Stimulated activated CD8-positive, alpha-beta memory T cell treated with anti-CD3 and anti-CD28 coated beads, Interleukin-12 subunit alpha, Interleukin-12 subunit beta, amount 100 ng/mL, for 24 hours (primary cell): ENCODE measurements around the gene SMDT1.

Source experiments
- DNase-seq: peaks from one replicate; pipeline ENCODE4 v3.0.0-alpha.2; 2020; ENCODE audit errors: extremely low read depth

Gene SMDT1, protein sequence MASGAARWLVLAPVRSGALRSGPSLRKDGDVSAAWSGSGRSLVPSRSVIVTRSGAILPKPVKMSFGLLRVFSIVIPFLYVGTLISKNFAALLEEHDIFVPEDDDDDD

DNA sequence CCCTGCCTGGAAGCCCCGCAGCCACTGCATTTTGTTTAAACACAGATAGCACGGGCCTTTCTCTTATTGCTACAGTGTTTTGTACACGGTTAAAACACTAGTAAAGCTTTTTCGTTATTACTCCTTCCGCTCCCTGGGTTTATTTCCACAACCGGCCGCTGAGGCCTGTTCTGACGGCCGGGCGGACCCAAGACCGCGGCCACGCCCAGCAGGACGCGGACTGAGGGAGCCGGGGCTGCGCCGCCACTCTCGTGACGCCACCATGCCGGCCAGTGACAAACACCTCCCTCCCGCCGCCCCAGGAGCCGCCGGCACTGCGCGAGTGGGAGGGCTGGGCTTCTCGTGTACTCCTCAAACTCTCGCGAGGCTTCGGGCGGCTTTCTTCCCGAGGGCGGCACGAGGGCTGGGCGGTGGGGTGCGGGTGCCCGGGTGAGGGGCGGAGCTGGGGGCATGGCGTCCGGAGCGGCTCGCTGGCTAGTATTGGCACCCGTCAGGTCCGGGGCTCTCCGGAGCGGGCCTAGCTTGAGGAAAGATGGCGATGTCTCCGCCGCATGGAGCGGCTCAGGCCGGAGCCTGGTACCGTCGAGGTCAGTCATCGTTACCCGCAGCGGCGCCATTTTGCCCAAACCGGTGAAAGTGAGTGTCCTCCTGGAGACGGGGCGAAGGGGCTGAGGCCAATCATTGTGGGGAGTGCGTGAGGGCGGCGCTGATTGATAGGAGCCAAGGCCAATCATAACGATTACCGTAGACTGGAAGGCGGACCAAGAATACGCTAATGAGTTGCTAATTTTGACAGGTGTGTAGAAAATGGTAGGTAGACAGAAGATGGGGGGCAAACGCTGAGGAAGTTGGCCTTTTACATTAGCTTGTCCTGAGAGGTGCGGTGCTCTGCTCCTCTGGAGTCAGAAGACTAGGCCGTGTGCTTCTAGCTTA, at the start of gene SMDT1:
TSS of gene SMDT1 (plus strand) at position 382 of the 933 bp plus-strand sequence. CDS start at position 451, 69 bp downstream.
- DNase-seq, result peak; percentile 96

DNA sequence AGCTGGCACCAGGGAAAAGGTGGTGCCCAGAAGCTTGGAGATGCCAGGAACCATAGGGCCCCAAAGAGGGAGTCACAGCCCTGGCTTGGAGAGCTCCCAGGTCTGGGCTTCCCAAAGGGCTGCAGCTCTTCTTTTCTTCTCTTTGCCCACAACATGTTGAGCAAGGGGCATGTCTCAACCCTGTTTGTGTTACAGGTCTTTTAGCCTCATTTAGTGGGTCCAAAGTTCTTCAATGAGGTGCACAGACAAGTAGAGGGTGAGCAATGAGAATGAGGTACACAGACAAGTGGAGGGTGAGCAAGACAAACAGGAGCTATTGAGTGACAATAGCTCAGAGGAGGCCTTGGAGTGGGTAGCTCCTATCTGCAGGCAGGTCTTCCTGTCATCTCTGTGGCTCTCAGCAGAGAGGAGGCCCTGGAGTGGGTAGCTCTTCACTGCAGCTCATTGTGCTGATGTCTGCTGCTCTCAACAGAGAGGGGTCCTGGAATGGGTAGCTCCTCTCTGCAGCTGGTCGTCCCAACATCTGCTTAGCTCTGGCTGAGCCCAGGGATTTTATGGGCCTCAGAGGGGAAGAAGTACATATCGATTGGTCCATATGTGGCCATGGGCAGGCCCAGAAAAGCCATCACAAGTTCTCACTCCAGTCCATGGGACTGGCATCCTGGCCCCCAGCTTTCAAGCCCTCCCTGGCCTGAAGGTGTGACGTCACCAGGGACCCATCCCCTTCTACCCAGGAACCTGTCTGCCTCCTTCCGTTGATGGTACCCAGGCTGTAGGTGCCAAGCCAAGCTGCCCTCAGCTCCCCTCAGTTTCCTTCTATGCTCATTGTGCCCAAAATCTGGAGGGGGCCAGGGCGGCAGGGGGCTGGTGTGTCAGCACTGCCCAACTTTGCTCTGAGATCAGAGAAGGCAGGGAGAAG, 46.0 kb upstream of the SMDT1 start:
- no peak for DNase-seq

DNA sequence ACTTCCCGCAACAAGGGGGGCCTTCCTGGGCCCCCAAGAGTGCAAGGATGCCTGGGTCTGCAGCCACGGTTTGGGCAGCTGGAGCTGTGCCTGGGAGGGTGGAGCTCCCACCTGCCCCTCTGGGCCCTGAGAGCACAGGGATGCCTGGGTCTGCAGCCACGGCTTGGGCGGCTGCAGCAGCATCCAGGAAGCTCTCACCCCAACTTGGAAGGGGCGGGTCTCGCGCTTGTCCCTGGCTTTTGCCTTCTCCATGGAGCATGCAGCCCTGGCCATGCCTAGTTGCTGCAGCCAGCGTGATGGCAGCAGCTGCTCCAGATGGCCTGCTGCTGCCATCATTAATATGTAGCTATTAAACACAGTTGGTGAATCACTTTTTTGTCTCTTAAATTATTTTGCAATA, 44.2 kb upstream of the SMDT1 start:
- no peak for DNase-seq

DNA sequence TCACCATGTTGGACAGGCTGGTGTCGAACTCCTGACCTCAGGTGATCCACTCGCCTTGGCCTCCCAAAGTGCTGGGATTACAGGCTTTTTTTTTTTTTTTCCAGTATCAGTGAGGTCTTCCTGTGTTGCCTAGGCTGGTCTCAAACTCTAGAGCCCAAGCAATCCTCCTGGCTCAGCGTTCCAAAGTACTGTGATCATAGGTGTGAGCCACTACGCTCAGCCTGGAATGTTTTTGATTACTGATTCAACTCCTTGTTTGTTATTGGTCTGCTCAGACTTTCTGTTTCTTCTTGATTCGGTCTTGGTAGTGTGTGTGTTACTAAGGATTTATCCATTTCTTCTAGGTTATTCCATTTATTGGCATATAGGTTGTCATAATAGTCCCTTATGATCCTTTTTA, 40.2 kb upstream of the SMDT1 start:
- no peak for DNase-seq

DNA sequence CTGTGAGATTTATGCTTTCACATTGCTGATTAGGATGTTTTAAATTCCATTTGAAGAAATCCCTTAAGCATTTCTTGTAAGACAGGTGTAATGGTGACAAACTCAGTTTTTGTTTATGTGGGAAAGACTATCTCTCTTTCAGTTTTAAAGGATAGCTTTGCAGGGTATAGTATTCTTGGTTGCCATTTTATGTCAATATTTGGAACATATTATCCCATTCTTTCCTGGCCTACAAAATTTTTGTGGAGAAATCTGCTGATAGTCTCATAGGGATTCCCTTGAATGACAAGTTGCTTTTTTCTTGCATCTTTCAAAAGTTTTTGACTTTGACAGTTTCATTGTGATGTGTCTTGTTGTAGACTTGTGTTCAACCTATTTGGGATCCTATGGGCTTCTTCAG, 37.7 kb upstream of the SMDT1 start:
- DNase-seq, result no peak

DNA sequence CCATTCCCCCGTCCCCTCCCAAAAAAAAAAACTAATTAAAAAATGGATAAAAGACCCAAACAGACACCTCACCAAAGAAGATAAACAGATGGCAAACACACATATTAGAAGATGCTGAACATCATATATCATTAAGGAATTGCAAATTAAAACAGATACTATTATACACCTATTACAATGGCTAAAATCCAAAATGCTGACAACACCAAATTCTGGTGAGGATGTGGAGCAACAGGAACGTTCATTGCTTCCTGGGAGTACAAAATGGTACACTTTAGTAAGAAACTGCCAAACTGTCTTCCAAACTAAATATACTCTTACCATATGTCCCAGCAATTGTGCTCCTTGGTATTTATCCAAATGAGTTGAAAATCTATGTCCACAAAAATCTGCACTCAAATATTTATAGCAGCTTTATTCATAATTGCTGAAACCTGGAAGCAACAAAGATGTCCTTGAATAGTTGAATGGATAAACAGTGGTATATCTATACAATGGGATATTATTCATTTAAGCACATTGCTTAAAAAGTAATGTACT, 28.8 kb upstream of the SMDT1 start:
- DNase-seq, result no peak

DNA sequence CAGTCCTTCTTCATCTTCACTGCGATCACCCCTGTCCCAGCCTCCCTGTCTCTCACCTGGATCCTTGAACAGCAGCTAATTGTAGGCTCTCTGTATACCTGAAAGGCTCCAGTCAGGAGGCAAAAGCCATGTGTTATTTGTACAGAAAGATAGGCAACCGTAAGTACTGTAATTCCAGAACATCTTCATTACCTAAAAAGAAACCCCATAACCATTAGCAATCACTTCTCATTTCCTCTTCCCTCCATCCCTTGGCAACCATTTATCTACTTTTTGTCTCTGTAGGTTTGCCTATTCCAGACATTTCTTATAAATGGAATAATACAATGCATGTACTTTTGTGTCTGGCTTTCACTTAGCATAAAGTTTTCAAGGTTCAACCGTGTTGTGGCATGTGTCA, 26.7 kb upstream of the SMDT1 start:
- DNase-seq, result no peak

DNA sequence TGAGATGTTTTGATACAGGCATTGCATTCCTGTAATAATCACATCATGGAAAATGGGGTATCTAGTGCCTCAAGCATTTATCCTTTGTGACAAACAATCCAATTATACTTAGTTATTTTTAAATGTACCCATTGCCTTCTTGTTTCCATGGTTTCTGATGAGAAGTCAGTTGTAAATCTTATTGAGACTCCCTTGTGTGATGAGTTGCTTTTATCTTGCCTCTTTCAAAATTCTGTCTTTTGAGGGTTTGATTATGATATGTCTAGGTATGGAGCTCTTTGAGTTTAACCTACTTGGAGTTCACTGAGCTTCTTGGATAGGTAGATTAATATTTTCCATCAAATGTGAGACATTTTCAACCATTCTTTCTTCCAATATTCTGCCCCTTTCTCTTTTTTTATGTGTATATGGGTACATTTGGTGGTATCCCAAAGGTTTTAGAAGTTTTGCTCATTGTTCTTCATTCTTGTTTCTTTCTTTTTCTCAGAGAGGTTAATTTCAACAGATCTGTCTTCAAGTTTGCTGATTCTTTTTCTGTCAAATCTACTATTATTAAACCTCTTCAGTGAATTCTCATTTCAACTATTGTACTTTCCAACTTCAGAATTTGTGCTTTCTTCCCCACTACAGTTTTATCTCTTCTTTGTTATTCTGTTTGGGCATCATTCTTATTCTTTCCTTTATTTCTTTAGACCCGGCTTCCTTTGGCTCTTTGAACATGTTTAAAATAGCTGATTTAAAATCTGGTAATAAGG, 22.6 kb upstream of the SMDT1 start:
- DNase-seq, result no peak

DNA sequence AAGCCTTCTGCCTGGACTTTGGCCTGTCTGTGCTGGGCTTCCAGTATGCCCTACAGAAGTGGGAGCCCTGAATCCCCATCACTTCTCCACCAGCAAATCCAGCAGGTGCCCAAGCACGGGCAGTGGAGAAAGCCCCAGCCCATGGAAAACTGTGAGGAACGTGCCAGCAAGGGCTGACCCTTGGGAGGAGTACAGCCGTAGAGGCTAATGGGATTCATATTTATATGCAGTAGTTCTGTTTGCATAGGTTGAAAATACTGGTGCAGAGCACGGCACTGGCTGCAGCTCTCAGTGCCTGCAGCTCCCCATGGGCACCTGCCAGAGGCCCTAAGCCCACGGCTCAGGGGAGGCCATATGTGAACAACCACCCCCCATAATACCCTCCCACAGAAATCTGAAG, 19.0 kb upstream of the SMDT1 start:
- DNase-seq, result no peak

DNA sequence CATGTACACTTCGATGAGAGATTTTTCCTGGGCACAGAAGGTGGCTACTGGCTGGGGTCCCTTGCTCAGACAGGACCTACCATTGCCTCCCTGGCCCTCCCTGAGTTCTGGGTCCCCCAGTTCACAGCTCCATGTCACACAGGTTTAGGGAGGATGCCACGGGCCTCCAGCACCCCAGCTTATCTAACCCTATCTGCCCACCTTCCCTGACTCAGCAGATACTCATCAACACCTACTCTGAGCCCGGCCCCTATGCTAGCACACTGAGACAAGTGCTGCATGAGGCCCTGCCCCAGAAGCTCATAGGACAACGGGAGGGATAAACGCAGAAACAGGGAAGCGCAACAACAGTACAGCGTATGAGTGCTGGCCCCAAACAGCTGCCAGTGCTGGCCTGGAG, 18.5 kb upstream of the SMDT1 start:
- DNase-seq, result no peak

DNA sequence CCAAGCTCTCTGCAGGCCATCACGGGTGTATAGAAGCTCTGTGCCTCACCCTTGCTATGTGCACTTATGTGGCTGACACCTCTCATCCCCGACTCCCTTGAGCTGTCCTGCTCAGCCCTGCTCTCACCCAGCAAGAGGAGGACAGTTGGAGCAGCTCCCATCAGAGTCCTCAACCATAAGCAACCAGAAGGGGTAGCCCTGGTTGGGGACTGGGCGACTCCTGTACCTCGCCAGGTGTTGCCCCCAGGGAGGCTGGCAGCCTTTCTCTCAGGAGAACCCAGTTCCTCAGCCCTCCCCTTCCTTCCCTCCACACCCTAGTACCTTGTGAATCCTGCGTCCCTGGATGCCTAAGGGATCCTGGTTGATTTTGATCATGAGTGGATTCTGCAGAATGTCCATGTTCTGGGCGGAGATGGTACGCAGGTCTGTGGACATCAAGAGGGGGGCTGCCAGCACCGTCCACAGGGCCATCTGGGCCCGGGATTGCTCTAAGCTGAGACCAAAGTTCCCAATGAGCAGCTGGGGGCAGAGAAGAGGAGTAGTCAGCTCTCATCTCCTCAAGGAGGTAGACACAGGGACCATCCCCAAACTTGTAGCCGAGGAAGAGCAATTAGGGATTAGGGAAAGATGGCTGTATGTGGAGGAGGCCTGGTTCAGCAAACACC, 16.9 kb upstream of the SMDT1 start:
- DNase-seq, result no peak

DNA sequence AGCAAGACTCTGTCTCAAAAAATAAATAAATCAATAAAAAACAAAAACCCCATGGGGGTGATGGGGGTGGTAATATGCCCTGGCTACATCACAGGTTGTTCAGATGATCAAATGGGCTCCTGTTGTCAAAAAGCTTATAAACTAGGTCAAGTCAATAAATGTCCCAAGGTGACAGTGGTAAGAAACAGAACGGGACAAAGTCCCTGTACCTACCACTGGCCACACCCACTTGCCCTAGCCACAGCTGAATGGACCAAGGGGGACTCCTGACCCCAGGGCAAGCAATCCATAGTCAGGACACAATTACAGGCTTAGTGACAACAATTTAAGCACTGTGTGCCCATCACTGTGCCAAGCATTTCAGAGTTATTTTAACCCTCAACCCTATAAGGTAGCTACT, 14.9 kb upstream of the SMDT1 start:
- DNase-seq, result no peak

DNA sequence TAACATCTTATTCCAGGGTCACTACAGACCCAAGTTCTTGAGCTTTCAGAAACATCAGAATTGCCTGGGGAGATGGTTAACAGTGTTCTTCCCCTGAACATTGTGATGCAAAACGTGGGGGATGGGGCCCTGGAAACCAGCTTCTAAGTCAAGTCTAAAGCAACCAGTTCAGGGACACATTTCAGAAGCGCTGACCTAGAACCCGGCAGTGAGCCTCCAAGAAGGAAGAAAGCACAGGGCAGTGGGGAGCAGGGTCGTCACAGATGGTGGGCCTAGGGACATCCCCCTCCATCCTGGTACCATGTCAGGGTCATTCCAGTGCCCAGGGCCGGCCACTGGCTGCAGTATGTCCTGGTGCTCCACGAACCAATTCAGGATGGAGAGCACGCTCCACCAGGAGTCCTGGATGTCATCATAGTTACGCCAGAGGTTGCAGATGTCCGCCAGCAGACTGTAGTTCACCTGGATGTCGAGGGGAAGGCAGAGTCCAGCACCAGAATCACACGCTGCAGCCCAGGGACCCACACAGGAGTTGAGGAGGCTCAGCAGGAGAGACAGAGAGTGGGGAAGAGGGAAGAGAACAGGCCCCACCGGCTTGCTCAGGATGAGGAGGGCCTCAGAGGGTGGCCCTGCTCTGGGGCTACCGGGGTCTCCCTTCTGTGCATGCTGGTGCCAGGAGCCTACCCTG, 13.9 kb upstream of the SMDT1 start:
- DNase-seq, result no peak

DNA sequence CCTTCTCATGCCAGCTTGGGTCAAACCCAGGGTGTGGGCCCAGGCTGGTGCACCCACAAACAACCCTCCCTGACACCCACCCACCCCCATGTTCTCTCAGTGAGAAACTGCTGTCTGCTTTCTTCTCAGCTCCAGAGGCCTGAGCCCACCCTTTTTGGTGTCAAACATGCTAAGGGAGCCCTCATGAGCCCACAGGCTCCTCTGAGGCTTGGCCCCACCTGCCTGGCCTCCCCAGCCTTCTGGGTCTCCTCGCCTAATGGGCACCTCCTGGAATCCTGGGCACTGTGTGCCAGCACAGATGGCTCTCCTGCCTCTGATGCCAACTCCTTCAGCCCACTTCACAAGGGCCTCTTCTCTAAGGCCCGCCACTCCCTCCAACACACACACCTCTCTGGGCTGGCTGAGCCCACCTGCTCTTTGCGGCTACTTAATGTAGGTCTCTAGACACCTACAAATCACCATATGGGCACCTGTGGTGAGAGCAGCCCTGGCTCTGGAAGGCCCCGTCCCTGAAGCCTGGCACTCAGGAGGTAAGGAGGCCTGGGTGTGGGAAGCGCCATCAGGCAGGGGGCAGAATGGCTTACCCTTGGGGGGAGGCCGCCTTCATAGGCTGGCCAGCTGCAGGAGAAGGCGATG, 13.3 kb upstream of the SMDT1 start:
- DNase-seq, result no peak

DNA sequence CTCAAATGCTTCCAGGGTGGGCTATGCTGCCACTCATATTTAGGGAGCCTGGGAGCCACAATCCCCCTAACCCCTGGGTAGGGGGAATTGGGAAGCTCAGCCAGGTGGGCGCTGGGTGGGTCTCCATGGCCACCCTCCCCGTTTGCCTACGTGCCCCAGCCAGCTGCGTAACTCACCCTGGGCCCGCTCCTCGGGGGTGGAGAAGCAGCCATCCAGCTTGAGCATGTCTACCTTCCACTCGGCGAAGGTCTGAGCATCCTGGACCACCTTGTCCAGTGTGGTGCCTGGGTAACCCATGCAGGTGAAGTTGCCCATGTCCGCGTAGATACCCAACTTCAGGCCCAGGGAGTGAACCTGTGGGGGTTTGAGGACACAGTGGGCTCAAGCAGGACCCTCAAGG, 12.6 kb upstream of the SMDT1 start:
- DNase-seq, result no peak

DNA sequence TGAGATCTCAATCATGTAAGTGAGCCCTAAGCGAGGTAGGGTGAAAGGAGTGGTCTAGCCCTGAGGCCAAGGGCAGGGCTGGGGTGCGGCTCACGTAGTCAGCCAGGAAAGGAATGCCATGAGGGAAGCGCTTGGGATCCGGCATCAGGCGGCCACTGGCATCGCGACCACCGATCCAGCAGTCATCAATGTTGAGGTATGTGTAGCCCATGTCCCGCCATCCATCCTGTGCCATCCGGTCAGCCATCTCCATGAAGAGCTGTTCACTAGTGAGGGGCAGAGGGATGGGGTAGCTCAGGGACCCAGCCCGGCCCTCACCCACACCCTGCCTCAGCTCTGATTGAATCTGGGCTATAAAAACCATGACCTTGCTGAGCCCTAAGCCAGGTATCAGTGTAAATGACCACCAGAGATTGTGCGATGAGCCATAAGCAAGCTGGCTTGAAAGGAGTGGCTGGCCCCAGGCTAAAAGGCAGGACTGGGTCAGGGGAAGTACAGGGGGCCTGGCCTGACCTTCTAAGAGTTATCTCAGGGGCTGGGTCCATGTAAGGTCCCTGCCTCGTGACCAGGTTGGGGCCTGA, 11.7 kb upstream of the SMDT1 start:
- DNase-seq, result no peak

DNA sequence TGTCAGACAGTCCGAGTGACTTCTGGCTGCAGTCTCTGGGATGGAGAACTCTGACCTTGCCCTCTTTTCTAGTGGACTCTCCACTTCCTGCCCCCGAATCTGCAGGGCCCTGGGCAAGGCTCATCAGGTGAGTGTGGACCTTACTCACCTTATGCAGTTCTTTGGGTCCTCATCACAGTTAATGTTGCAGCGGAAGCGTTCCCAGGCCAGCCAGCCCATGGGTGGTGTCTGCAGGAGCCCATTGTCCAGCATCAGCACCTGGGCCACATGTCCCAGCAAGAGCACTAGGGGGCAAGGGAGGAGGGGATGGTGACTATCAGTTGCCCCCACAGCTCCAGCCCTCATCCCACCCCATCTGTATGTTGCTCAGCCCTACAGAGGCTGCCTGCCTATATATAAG, 11.2 kb upstream of the SMDT1 start:
- no peak for DNase-seq

DNA sequence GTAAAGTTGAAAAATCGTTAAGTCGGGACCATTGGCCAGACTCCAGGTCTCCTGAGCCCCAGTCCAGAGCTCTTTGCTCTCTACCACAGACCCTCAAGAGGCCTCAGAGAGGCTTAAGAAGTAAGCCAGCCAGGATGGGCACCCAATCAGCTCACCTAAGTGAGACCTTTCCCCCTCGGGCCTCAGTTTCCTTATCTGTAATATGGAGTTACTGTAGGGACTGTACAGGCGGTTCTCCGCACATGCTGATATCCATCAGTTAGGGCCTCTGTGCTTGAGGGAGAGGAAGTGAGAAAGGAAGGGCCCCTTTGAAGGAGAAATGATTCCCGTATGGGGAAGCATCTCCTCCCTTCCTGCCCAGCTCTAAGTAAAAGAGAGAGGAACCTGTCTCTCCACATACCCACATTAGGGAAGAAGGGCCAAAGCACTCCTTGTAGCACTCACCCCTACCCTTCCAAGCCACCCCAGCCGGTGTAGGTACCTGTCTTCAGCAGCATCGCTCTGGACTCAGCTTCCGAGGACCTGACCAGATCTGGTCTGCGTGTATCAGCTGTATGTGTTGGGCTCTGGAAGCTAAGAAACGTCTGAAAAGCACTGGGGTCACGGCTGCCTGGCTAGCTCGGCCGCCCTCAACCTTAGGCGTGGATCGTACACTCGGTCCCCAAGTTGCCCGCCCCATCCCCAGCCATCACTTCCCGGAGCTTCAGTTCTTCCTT, 9.5 kb upstream of the SMDT1 start:
- no peak for DNase-seq
